Right atrium auricular region (tissue), 2 donors: ENCODE measurements around the gene DGCR2. TPM values are rescaled to one million over a fixed set of nuclear protein-coding genes. Genes with fewer than 3 reads are reported as not detected.

Experiments
- DNase-seq: peaks from one replicate; pipeline ENCODE4 v3.0.0-alpha.2; 2019; ENCODE audit warnings: low spot score
- H3K27ac ChIP-seq, 2 donors: fragments of 200-600 bp; sonication (generic); 1 replicate in 1 of 2; 2 replicates in 1 of 2; pipeline ENCODE4 v1.5.1; 2016 to 2019
- H3K27me3 ChIP-seq, 2 donors: fragments of 200-600 bp; sonication (generic); one replicate each; pipeline versions ENCODE4 v1.5.1 to v1.6.0; 2017 to 2019
- H3K36me3 ChIP-seq: fragments of 200-600 bp; sonication (generic); one replicate; pipeline ENCODE4 v1.5.1; 2016
- H3K4me1 ChIP-seq, 2 donors: fragments of 200-600 bp; sonication (generic); one replicate each; pipeline versions ENCODE4 v1.5.1 to v1.6.0; 2017 to 2019
- H3K4me3 ChIP-seq, 2 donors: fragments of 200-600 bp; sonication (generic); 1 replicate in 1 of 2; 2 replicates in 1 of 2; pipeline ENCODE4 v1.5.1; 2017 to 2019; ENCODE audit warnings: mild to moderate bottlenecking in 1 of 2, moderate library complexity in 1 of 2
- H3K9me3 ChIP-seq, 2 donors: fragments of 200-600 bp; sonication (generic); one replicate each; pipeline ENCODE4 v1.5.1; 2019
- CTCF ChIP-seq, 2 donors: fragments of 200-600 bp; sonication (generic); IDR thresholded peaks; one replicate each; pipeline ENCODE4 v1.5.1; 2019; ENCODE audit warnings: antibody characterized with exemption in 2 of 2
- total RNA-seq, 2 donors: library from RNA; depleted of rRNA; stranded (reverse); fragments of >200 nt; gene quantifications; one replicate each; pipeline ENCODE4 v1.1.0, GENCODE V29; 2016

Gene DGCR2
- total RNA-seq, 2 donors from 2014 or later, result 32.8 to 48.1 TPM

GRCh38 chr22:18994701-18995326, 127.4 kb downstream of the DGCR2 start:
- Histone ChIP-seq H3K4me3 (no peak overlapping the region), H3K27ac (no peak overlapping the region), H3K4me1 (no peaks in the 10 kb centered on the region), H3K27me3 (no peaks in the 10 kb centered on the region), H3K9me3 (no peaks in the 10 kb centered on the region), H3K36me3 (no peaks in the 10 kb centered on the region)
- TF ChIP-seq CTCF (IDR thresholded peaks at IDR 0.05), result no peak
- DNase-seq, result no peak

- Histone ChIP-seq H3K4me1 (no peaks in the 10 kb centered on the region), H3K4me3 (no peak overlapping the region), H3K9me3 (no peaks in the 10 kb centered on the region), H3K27ac (no peak overlapping the region), H3K36me3 (no peaks in the 10 kb centered on the region), H3K27me3 (no peaks in the 10 kb centered on the region)
- no peak for TF ChIP-seq CTCF (IDR thresholded peaks at IDR 0.05)
- DNase-seq, result no peak
Measured at GRCh38 chr22:18994056-18994455, 128.2 kb downstream of the DGCR2 start.

GRCh38 chr22:18992543-18993198, 129.5 kb downstream of the DGCR2 start:
- Histone ChIP-seq H3K4me3 (no peak overlapping the region), H3K27ac (no peak overlapping the region), H3K36me3 (no peaks in the 10 kb centered on the region), H3K9me3 (no peaks in the 10 kb centered on the region), H3K27me3 (no peaks in the 10 kb centered on the region), H3K4me1 (no peaks in the 10 kb centered on the region)
- DNase-seq, result no peak
- TF ChIP-seq CTCF (IDR thresholded peaks at IDR 0.05), result no peak

DNA sequence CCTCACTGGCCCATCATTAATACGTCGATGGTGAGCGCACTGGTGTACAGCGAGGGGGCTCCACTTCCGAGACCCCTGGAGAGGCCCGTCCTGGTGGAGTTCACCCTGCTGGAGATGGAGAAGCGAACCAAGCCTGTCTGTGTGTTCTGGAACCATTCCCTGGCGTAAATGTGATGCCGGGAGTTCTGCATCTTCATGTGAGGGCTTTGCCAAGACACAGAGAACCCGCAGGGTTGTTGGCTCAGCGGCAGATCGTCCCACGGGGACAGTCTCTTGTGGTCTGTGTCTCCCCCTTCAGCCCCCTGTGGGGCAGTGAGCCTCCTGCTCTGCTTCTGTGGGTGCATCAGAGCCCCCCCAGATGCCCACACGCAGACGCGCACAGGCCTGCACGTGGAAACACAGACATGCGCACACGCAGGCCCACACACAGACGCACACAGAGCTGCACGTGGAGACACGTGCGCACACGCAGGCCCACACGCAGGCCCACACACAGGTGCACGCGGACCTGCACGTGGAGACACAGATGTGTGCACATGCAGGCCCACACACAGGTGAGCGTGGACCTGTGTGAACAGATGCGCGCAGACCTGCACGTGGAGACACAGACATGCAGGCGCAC, 130.3 kb downstream of the DGCR2 start:
- H3K27me3 ChIP-seq, result no peaks in the 10 kb centered on the region
- H3K9me3 ChIP-seq, result no peaks in the 10 kb centered on the region
- H3K4me1 ChIP-seq, result no peaks in the 10 kb centered on the region
- TF ChIP-seq CTCF (IDR thresholded peaks at IDR 0.05), result no peak
- no peak for DNase-seq
- no peaks in the 10 kb centered on the region for H3K36me3 ChIP-seq
- H3K4me3 ChIP-seq, result no peak overlapping the region
- no peak overlapping the region for H3K27ac ChIP-seq

DNA sequence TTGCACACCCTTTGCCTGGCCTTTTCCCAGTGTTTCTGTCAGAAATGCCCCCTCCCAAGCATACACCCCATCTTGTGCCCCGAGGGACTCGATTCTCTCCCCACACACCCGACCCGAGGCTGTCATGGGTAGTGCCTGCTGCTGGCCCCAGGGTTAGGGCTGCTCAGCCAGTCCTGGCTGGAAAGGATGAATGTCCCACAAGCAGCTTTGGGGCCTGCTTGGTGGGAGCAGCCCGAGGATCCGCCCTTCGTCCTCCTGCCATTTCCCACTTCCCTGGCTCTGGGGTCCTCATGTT, 131.1 kb downstream of the DGCR2 start:
- H3K4me3 ChIP-seq, result no peak overlapping the region
- DNase-seq, result no peak
- H3K27ac ChIP-seq, result no peak overlapping the region
- H3K27me3 ChIP-seq, result no peaks in the 10 kb centered on the region
- TF ChIP-seq CTCF (IDR thresholded peaks at IDR 0.05), result no peak
- H3K36me3 ChIP-seq, result no peaks in the 10 kb centered on the region
- no peaks in the 10 kb centered on the region for H3K4me1 ChIP-seq
- H3K9me3 ChIP-seq, result no peaks in the 10 kb centered on the region
